Fibroblast of lung (primary cell): ENCODE data around the gene APOD.

Source experiments
- CTCF ChIP-seq, 2 donors: IDR thresholded peaks in 1 of 2; conservative IDR thresholded peaks in 1 of 2; 1 replicate in 1 of 2; 2 replicates in 1 of 2; pipeline ENCODE4 v1.5.1; 2011 to 2012; ENCODE audit warnings: low read length in 2 of 2, control low read depth in 1 of 2, inconsistent platforms in 1 of 2, low read depth in 1 of 2, mild to moderate bottlenecking in 1 of 2
- EZH2 ChIP-seq: IDR thresholded peaks from 2 replicates; pipeline ENCODE4 v1.5.1; 2012; ENCODE audit warnings: low read length, control low read depth, mild to moderate bottlenecking; ENCODE audit errors: missing control alignments

GRCh38 chr3:195583831-195584542, at the start of gene APOD:
- TF ChIP-seq CTCF (conservative IDR thresholded peaks at IDR 0.05 in 1 of 2, IDR thresholded peaks at IDR 0.05 in 1 of 2; ENCODE audit: low read depth in 1 of 2, low read length in 2 of 2) = no peak
- TF ChIP-seq EZH2 = no peak
